Fibroblast of skin of left quadriceps (primary cell): ENCODE results near the gene ANXA11.

ENCODE experiments used
- DNase-seq, 2 experiments: peaks; one replicate each; pipeline ENCODE4 v3.0.0-alpha.2; 2013; ENCODE audit warnings: low read depth in 2 of 2

ANXA11 gene

DNA sequence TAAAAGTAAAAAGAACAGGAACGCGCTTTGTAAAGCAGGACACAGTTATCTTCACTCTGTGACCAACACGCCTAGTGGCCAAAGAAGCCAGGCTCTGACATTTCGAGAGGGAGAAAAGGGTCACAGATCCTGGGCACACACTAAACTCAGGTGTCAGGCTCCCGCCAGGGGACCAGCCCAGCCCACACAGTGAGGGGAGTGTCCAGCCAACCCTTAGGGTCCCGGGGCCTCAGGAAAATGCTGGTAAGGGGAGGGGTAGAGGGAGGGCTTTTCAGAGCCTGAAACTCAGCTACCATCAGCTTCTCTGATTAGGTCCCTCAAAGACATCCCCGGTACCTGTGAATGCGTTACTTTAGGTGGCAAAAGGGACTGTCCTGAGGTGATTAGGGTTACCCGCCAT is 16.6 kb downstream of the ANXA11 start:
- no peak for DNase-seq

DNA sequence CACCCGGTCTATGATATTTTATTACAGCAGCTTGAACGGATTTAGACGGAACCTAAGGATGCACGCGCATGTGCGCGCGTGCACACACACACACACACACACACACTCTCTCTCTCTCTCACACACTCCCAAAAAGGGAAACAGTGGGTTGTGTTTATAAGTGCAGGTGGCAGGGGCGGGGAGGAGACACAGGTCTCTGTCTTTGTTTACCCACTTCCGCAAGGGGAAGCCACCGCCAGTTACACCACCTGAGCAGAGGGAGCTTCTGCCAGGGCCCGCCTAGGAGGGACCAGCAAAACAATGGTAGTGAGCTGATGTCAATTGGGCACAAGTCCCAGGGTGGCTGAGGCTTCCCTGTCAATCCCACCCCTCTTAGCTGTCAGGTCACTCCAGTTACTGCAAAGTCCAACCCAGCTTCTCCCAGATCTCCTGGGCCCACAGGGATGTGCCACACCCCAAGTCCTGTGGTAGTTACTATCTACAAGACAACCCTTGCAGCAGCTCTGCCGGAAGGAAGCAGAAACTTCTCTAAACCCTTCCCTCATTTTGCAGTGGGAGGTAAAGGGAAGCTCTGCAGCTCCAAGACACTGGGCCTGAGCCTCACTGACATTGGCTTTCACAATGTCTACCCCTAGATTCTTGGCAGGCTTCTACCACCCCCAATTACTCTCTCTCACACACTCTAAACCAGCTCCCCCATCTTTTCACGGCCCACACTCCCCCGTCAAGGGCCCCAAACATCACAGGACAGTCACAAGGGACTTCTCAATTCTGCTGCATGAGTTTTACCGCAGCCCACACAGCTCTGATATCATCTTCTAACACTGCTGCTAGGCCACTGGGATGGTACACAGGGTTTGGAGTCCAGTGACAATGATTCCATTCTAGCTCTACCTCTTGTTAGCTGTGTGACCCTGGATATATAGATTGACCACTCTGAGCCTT is 17.6 kb downstream of the ANXA11 start:
- DNase-seq: no peak

DNA sequence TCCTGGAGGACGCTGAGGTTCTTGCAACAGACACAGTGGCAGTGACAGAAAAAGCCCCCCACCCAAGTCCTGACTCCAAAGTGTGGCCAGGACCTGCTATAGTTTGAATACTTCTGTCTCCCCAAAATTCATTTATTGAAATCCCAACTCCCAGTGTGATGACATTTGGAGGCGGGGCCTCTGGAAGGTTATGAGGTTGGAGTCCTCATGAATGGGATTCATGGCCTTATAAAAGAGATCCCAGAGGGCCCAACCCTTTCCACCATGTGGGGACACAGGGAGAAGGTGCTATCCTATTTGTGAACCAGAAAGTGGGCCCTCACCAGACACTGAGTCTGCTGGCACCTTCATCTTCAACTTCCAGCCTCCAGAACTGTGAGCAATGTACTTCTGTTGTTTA is 18.3 kb downstream of the ANXA11 start:
- DNase-seq: no peak

DNA sequence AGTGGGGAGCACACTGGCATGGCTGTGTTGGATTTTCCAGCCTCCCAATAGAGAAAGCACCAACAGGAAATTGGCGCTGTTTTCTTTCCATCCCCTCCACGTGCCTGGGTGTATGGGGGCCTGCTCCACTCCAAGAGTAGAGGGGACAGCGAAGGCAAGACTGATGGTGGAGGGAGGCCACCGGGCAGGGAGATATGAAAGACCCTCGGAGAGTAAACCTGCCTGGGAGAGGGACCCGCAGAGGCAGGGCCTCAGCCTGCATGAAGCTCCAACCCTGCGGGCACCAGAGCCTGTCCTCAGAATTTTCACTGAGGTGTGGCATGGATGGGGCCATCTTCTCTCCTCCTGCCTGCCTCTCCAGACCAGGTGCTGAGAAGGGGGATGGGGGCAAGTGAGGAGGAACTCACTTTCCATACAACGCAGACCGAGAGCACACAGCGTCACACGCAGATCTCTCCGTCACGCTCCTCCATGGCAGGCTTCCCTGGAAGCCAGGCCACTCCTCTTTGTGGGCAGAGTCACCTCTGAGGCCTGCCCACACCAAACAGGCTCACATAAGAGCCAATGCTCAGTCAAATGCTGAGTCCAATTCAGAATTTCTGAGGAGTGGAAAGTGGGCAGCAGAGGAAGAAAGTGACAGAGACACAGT is 18.8 kb downstream of the ANXA11 start:
- DNase-seq: no peak

DNA sequence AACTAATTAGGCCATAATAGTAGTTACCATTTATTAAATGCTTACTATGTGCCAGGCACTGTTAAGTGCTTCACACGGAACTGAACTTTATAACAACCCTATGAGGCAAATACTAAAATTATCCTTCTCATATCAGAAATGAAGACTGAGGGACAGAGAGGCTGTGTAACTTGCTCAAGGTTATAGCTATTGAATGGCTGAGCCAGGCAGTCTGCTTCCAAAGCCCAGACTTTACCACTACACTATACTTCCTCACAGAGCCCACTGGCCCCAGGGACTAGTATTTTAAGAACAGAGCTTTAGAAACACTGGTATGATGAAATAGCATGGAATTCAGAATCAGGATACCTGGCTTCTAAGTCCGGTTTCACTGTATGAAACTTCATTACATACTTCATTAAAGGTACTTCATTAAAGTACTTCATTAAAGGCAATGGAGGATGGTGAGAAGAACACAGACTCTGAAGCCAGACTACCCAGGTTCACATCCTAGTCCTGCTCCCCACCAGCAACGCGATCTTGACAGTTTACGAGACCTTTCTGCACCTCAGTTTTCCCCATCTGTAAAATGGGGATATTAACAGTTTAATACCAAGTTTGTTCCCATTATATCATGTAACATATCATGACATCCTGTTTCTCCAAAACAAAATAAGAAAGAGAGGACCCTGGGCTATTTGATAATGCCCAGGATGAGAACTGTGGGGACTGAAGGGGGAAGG is 19.6 kb downstream of the ANXA11 start:
- DNase-seq: no peak

DNA sequence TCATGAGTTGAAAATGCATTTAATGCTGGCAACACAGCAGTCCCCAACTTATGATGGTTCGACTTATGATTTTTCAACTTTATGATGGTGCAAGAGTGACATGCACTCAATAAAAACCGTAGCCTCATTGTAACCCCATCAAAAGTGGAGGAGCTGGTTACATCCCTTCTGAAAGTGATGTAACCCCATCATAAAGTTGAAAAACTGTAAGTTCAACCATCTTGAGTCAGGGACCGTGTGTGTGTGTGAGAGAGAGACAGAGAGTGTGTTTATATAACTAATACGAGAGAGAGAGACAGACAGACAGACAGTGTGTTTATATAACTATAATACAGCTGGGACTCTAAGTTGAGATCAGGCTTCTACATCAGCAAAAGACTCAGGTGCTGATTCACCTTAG is 21.0 kb downstream of the ANXA11 start:
- no peak for DNase-seq

DNA sequence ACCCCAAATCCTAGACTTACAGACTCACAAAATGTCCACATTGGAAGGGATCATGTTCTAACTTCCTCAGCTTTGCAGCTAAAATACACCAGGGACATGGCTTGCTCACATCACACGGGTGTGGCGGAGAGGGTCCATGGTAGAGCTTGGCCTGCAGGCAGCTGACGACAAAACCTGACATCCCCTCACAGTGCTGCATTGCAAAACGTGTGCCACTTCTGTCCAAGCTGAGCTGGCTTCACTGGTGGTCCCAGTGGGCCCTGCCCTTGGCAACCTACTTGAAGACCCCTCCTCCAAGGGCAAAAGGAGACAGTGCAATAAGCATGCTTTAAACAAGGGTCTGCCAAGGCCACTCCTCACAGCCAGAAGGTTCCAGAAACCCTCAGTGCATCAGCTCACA is 21.9 kb downstream of the ANXA11 start:
- no peak for DNase-seq

DNA sequence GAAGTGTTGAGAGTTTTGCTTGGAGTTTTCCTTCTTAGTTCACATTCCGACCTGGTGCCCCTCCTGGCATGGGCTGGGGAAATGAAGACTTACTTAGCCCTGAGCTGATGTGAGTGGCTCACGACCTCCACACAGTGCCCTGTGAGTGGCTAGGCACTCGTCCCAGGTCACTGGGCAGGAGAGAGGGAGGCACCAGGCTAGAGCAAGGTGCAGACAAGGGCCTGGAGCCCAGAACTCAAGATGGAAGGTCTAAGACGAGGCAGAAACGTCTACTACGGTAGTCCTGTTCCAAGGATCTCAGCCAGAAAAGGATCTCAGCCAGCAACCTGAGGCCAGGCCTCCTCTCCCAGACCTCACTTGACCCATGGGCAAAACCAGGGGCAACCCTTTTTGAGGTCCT is 22.4 kb downstream of the ANXA11 start:
- no peak for DNase-seq

DNA sequence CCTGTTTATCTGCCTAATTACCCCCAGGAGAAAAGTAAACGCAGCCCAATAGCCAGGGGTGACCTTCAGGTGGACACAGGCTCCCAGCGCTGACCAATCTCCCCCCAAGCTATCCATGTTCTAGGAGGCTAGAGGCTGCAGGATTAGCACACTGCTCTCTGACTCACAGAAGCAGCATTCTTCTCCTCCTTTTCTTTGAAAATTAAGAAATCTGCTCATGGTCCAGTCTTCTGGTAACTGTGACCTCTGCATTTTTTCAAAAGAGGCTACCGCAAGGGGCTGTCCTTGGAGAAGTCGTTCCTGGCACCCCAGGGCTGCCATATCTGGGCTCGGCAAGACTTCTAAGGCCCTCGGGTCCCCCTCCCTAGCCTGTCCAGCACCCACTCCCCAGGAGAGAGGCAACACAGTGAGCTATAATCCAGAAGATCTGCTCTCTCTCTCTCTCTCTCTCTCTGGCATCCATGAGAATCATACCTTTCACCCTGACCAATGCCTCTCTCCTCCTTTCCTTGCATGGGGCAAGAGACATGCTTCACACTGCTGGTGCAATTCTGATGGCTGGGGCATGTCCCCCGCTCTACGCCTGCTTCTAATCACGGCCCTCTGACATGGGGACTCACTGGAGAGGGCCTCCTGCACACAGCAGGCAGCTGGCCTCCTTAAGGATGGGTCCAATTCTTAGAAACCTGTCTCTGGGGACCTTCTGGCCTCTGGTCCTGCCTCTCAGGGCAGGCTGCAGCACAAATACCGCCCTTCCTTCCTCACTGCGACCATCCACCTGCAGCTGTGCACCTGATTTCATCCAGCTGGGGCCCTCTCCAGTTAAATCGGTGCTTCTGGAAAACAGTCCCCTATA is 27.3 kb downstream of the ANXA11 start:
- DNase-seq: no peak

DNA sequence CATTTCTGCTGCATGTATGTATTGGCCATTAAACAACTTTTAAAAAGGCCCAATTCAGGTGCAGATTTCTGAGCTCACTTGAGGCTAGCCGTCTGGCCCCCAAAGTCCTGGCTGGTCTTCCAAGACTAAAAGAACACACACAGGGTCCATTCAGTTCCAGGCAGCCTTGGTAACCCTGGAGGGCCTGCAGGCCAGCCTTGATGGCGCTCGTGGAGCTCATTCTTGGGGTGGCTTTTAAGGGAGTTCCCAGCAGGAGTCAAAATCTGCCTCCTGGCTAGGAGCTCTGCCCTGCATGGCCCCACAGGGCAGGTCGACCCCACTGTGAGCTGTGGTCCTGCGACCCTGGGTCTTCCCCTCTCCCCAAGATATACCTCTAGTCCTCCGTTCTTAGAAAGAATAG is 28.8 kb downstream of the ANXA11 start:
- no peak for DNase-seq

DNA sequence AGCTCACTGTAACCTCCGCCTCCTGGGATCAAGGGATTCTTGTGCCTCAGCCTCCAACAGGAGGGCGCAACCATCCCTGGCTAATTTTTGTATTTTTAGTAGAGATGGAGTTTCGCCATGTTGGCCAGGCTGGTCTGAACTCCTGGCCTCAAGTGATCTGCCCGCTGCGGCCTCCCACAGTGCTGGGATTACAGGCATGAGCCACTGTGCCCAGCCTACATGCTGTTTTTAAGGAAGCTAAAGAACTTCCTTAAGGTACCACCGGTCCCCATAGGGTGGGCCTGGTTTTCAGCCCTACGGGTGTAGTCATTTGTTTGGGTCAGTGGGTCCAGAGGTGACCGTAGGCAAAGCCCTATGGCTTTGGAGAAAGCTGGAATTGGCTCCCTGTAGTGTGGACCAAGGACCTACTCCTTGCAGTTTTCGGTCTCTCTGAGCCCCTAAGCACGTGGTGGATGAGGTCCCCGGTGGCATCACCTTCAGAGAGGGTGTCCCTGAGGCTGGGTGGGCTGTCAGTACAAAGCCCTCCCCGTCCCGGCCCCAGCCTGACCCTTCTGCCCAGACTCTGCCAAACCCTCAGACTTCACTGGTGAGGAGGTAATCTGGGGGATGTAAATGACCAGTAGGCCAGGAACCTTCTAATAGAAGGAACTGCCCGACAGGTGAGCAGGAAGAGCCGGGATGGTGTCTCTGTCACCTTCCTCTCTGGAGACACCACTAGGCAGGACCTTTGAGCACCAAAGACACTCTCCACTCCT is 30.5 kb downstream of the ANXA11 start:
- DNase-seq: no peak

DNA sequence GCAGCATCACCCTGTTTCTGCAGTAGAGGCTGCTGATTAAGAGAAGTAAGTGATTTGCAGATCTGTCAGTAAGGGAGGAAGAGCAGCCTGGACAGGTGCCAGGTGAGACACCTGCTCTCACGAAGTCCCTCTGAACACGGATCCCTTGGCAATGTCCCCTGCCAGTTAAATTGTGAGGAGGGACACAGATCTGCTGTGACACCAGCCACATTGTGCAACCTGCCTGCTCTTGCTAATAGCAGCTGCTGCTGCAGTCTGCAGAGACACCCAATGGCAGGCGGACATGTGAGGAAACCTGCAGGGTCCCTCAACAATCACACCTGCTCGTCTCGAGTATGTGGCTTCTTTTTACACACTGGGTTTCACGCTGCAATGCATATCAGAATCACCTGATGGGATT is 31.9 kb downstream of the ANXA11 start:
- DNase-seq: no peak

DNA sequence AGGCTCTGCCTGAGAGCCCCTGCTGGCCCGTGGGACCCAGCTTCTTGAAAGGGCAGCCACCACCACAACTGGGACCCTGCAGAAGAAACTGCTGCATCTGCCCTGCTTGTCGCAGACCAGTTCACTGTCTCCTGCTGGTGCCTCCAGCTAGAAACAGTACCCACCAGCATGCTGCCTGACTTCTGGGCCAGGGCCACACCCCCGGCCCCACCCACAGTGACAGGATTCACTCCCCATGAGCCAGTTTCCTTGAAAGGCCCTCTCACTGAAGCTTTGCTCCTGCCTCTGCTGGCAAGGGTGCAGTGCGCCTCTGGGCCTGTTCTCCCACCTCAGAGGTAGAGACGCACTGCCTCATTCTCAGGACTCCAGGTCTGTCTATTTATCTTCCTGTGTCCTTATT is 32.4 kb downstream of the ANXA11 start:
- DNase-seq: no peak

DNA sequence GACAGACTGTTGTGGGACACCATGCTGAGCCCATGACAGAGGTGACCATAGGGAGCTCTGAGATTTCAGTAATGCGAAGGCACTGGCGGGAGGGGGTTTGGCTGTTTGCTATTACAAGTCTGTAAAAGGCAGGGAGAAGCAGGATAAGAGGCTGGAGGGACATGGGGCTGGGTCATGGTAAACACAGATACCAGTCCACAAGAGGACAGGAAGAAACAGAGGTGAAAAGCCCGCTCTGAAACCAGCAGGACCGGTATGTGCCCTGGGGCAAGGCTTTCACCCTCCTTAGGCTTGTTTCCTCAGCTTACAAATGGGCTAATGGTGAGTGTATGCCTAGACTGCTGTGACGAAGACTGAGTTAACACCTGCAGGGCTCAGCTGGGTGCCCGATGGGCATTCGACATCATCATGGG is 34.1 kb downstream of the ANXA11 start:
- DNase-seq: no peak

DNA sequence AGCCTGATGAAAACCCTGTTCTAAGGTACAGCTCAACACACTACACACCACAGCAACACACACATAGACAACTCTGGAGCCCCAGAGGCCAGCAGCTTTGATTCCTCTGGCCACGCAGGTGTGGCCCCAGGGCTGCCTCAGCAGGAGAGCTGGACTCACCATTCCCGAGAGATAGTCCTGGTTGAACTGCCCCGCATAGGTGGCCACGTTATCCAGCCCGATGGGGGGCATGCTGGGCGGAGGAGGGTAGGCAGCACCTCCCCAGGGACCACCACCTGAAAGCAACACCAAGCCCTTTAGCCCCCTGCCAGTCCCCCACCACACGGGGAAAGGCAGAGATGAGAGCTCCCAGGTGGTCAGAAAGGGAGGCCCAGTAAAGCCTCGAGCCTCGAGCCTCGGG is 34.7 kb downstream of the ANXA11 start:
- DNase-seq: no peak

DNA sequence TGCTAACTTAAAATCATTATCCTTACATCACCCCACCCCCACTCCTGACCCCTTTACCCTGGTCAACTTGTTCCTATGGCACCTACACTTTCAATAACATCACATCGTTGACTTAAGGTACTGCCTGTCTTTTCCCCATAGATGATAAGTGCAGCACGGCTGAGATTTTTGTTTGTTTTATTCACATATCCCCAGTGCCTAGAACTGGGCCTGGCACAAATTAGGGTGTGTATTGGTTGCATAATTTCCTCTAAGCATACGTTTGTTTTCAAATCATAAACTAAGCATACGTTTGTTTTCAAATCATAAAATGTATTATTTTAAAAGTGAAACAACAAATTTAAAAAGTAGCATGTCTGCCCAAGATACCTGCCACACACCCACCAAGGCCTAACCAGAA is 35.3 kb downstream of the ANXA11 start:
- no peak for DNase-seq

DNA sequence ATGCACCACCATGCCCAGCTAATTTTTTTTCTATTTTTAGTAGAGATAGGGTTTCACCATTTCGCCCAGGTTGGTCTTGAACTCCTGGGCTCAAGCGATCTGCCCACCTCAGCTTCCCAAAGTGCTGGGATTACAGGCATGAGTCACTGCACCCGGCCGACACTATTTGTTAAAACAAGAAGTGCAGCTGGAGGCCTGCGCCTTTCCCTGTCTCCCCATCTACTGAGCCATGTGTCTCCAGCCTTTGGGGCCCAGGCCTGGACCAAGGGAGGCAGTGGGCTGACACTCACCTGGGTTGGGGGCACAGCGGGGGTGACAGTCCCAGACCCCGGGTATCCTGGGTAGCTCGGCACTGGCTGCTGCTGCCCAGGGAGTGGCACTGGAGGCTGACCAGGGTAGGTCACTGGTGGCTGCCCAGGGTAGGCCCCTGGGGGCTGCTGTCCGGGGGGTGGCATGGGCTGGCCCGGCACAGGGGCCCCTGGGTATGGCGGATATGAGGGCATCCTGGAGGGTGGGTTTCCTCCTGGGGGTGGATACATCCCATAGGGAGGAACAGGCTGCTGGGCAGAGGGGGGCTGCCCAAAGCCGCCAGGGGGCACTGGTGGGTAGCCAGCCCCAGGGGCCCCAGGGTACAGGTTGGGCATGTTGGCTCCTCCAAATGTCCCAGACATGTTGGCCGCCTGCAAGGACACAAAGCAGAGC is 36.5 kb downstream of the ANXA11 start:
- DNase-seq: no peak

DNA sequence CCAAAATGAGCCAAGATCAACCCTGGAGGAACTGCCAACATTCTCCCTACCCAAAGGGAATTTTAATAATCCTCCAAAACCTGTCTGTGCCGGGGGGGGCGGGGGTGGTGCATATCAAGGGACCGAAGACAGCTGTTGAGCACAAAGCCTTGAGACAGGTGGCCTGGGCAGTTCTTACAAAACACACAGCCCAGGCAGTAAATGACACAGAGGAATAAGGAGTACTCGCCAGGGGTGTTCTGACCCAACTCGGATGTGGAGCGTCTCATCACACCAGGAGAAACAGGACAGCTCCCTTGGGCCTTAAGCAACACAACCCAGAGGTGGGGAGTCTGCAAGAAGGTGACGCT is 37.2 kb downstream of the ANXA11 start:
- no peak for DNase-seq

DNA sequence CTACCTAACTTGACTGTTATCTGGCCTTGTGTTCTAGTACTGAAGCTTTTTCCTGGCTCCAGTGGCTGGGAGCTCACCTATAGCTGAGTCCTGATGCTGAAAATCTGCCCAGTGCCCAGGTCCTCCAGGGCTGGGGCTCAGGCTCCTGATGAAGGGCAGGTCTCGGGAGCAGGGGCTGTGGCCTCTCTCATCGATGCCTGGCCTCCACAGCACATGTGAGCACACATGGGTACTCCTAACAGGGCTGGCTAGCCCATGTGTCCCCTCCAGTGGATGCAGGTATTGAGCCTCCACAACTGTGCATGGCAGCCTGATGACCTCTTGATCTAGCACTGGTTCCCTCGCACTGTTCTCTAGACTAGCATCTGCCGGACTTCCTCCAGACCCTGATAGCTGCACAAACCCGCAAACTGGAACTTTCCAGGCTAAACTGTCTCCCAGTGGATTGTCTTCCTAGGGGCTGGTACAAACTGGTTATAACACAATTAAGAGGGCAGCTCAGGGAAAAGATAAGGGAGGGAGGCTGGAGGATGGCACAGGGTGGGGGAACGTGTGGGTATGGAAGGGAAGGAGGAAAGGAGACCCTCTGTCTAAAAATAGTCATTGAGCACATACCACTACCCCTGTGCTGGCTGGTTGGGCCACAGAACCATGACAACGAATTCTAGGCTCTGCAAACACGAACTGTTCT is 37.7 kb downstream of the ANXA11 start:
- DNase-seq: no peak
